Mesendoderm (in vitro differentiated cells): ENCODE data around the gene N4BP2L2.
A peak's percentile ranks its signal among the peaks of the same experiment; 100 is the strongest.

ENCODE experiments used
- DNase-seq: peaks from one replicate; pipeline ENCODE4 v3.0.0; 2013
- H2AK5ac ChIP-seq: 2 replicates; pipeline ENCODE4 v1.6.1; 2013; ENCODE audit warnings: low read length, inconsistent platforms
- H2BK120ac ChIP-seq: 2 replicates; pipeline ENCODE4 v1.6.1; 2013; ENCODE audit warnings: low read depth, mild to moderate bottlenecking, low read length, moderate library complexity, mixed read lengths
- H2BK15ac ChIP-seq: replicated peaks from 2 replicates; pipeline ENCODE4 v1.6.1; 2013; ENCODE audit warnings: low read depth, mild to moderate bottlenecking, moderate library complexity
- H2BK5ac ChIP-seq: 2 replicates; pipeline ENCODE4 v1.6.1; 2013; ENCODE audit warnings: low read length, inconsistent platforms
- H3K18ac ChIP-seq: 2 replicates; pipeline ENCODE4 v1.6.1; 2013; ENCODE audit warnings: mild to moderate bottlenecking, low read length, mixed read lengths
- H3K23ac ChIP-seq: one replicate; pipeline ENCODE4 v1.6.1; 2013; ENCODE audit warnings: low read length
- H3K27ac ChIP-seq: 2 replicates; pipeline ENCODE4 v1.5.1; 2013; ENCODE audit warnings: low read depth, mild to moderate bottlenecking, inconsistent platforms, low read length, moderate library complexity
- H3K27me3 ChIP-seq: 2 replicates; pipeline ENCODE4 v1.6.1; 2013; ENCODE audit warnings: low read length, control low read depth, mild to moderate bottlenecking, inconsistent platforms; ENCODE audit not compliant: insufficient read depth, poor library complexity
- H3K36me3 ChIP-seq: 2 replicates; pipeline ENCODE4 v1.6.1; 2013; ENCODE audit warnings: low read length, inconsistent platforms; ENCODE audit not compliant: control insufficient read depth, insufficient read depth
- H3K4ac ChIP-seq: one replicate; pipeline ENCODE4 v1.6.1; 2013; ENCODE audit warnings: low read depth, mild to moderate bottlenecking, low read length, moderate library complexity
- H3K4me1 ChIP-seq: 2 replicates; pipeline ENCODE4 v1.6.1; 2013; ENCODE audit warnings: low read depth, low read length, inconsistent platforms; ENCODE audit not compliant: control insufficient read depth
- H3K4me2 ChIP-seq: 2 replicates; pipeline ENCODE4 v1.6.1; 2013; ENCODE audit warnings: low read length
- H3K4me3 ChIP-seq: 2 replicates; pipeline ENCODE4 v1.5.1; 2013; ENCODE audit warnings: mild to moderate bottlenecking, low read length
- H3K56ac ChIP-seq: one replicate; pipeline ENCODE4 v1.6.1; 2013; ENCODE audit warnings: low read length
- H3K79me1 ChIP-seq: 2 replicates; pipeline ENCODE4 v1.6.1; 2013; ENCODE audit warnings: low read length, inconsistent platforms
- H3K79me2 ChIP-seq: 2 replicates; pipeline ENCODE4 v1.6.1; 2013; ENCODE audit warnings: mild to moderate bottlenecking, low read length; ENCODE audit not compliant: control insufficient read depth, insufficient read depth
- H3K9ac ChIP-seq: 2 replicates; pipeline ENCODE4 v1.6.1; 2013; ENCODE audit warnings: low read length, inconsistent platforms
- H4K5ac ChIP-seq: one replicate; pipeline ENCODE4 v1.6.1; 2013; ENCODE audit warnings: low read length
- H4K8ac ChIP-seq: one replicate; pipeline ENCODE4 v1.6.1; 2013; ENCODE audit warnings: low read depth, mild to moderate bottlenecking, control low read depth, low read length, moderate library complexity
- WGBS: extraction: QIAGEN DNeasy Blood & Tissue Kit; methylation state at CpG from one replicate; pipeline ENCODE4 v1.1.7; 2013; ENCODE audit warnings: low lambda C conversion rate, missing lambda C conversion rate; ENCODE audit not compliant: insufficient coverage; ENCODE audit errors: extremely low coverage; 5-methylcytosine and 5-hydroxymethylcytosine counted together

The N4BP2L2 gene

GRCh38 chr13:32473650-32474049, 64.9 kb downstream of the N4BP2L2 start:
- H3K4me2 ChIP-seq: no peak overlapping the region
- H3K79me2 ChIP-seq: no peaks in the 10 kb centered on the region
- no CpG with 5 or more reads among the region's 1 CpG for WGBS
- no peak overlapping the region for H3K4me3 ChIP-seq
- no peaks in the 10 kb centered on the region for H3K4me1 ChIP-seq
- H2BK5ac ChIP-seq: no peak overlapping the region
- no peak overlapping the region for H4K5ac ChIP-seq
- H3K23ac ChIP-seq: no peak overlapping the region
- H3K27me3 ChIP-seq: no peaks in the 10 kb centered on the region
- no peak overlapping the region for H3K27ac ChIP-seq
- no peak overlapping the region for H2BK120ac ChIP-seq
- no peak overlapping the region for H3K9ac ChIP-seq
- H4K8ac ChIP-seq: no peak overlapping the region
- H3K36me3 ChIP-seq: no peaks in the 10 kb centered on the region
- no peak overlapping the region for H2AK5ac ChIP-seq
- H3K79me1 ChIP-seq: no peaks in the 10 kb centered on the region
- no peak overlapping the region for H3K56ac ChIP-seq
- H3K4ac ChIP-seq: no peak overlapping the region
- H2BK15ac ChIP-seq: no peak overlapping the region
- H3K18ac ChIP-seq: no peak overlapping the region
- peak; percentile 59 for DNase-seq

DNA sequence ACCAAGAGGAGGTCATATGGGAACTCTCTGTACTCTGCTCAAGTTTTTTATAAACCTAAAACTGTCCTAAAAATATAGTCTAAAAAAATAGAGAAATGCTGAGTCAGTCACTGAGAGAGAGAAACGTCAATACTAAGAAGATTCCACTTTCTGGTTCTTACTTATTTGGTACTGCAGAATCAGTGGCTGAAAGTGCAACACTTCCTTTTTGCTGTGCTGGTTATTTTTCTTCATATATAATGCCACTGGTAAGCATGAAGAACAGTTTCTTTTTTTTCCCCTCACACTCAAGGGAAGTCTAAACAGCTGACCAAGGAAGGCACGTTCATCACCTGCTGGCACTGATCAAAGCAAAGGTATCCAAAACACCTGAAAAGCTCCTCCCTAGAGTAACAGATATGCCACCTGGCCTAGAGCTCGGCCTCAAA, 66.4 kb downstream of the N4BP2L2 start:
- Histone ChIP-seq H3K4me3 (no peak overlapping the region), H4K5ac (no peak overlapping the region), H3K56ac (no peak overlapping the region), H3K9ac (no peak overlapping the region), H2AK5ac (no peak overlapping the region), H3K4me1 (no peaks in the 10 kb centered on the region), H4K8ac (no peak overlapping the region), H3K79me2 (no peaks in the 10 kb centered on the region), H3K4ac (no peak overlapping the region), H3K4me2 (no peak overlapping the region), H2BK15ac (no peak overlapping the region), H3K23ac (no peak overlapping the region), H3K36me3 (no peaks in the 10 kb centered on the region), H2BK120ac (no peak overlapping the region), H3K27ac (no peak overlapping the region), H2BK5ac (no peak overlapping the region), H3K18ac (no peak overlapping the region), H3K79me1 (no peaks in the 10 kb centered on the region), H3K27me3 (no peaks in the 10 kb centered on the region)
- no CpG with 5 or more reads among the region's 3 CpGs for WGBS
- no peak for DNase-seq

DNA sequence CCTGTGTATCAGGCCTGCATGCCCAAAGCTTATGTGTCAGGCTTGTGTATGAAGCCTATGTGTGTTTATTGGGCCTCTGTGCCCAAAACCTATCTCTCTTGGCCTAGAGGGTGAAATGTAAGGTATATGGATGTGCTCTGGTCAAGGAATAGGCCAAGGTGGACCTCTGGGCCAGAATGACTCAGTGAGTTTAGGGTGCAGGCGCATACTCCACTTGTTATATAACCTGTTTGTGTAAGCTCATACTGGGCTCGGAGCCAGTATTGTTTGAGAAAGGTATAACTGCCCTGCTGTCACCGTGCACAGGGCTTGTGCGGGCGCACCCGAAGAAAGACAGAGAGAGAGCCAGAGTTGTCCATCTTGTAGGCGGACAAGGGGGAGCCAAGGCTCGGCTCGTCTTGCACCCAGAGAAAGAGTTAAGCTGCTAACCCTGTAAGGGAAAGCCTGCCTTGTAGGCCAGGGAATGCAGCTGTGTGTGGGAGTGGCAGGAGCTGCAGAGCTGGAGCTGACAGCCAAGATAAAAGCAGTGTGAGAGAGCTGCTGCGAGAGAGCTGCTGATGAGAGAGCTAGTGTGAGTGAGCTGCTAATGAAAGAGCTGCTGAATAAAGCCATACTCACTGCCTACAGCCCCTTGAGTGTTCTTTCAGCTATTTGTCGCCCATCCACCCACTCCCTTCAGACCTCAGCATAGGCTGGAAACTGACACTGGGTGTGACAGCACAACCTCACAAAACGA, 67.2 kb downstream of the N4BP2L2 start:
- Histone ChIP-seq H3K36me3 (no peaks in the 10 kb centered on the region), H3K18ac (no peak overlapping the region), H2BK15ac (no peak overlapping the region), H2BK5ac (no peak overlapping the region), H3K79me1 (no peaks in the 10 kb centered on the region), H3K79me2 (no peaks in the 10 kb centered on the region), H3K56ac (no peak overlapping the region), H4K8ac (no peak overlapping the region), H3K4me2 (no peak overlapping the region), H3K4me1 (no peaks in the 10 kb centered on the region), H3K27me3 (no peaks in the 10 kb centered on the region), H2AK5ac (no peak overlapping the region), H3K27ac (no peak overlapping the region), H3K9ac (no peak overlapping the region), H3K4ac (no peak overlapping the region), H2BK120ac (no peak overlapping the region), H3K23ac (no peak overlapping the region), H4K5ac (no peak overlapping the region), H3K4me3 (no peak overlapping the region)
- no CpG with 5 or more reads among the region's 12 CpGs for WGBS
- no peak for DNase-seq

GRCh38 chr13:32468502-32469142, 70.0 kb downstream of the N4BP2L2 start:
- H3K79me2 ChIP-seq: no peaks in the 10 kb centered on the region
- WGBS: no CpG with 5 or more reads among the region's 6 CpGs
- H2BK15ac ChIP-seq: no peak overlapping the region
- no peak overlapping the region for H3K4me3 ChIP-seq
- no peak overlapping the region for H3K27ac ChIP-seq
- no peak overlapping the region for H3K18ac ChIP-seq
- peak; percentile 16 for DNase-seq
- no peak overlapping the region for H3K4me2 ChIP-seq
- no peak overlapping the region for H2AK5ac ChIP-seq
- no peak overlapping the region for H2BK5ac ChIP-seq
- H3K9ac ChIP-seq: no peak overlapping the region
- H3K79me1 ChIP-seq: no peaks in the 10 kb centered on the region
- no peaks in the 10 kb centered on the region for H3K4me1 ChIP-seq
- H4K5ac ChIP-seq: no peak overlapping the region
- H4K8ac ChIP-seq: no peak overlapping the region
- H3K36me3 ChIP-seq: no peaks in the 10 kb centered on the region
- no peak overlapping the region for H2BK120ac ChIP-seq
- no peak overlapping the region for H3K56ac ChIP-seq
- H3K4ac ChIP-seq: no peak overlapping the region
- H3K27me3 ChIP-seq: no peaks in the 10 kb centered on the region
- no peak overlapping the region for H3K23ac ChIP-seq

- Histone ChIP-seq H3K23ac (no peak overlapping the region), H3K4me1 (no peaks in the 10 kb centered on the region), H3K4ac (no peak overlapping the region), H3K27me3 (no peaks in the 10 kb centered on the region), H3K18ac (no peak overlapping the region), H3K56ac (no peak overlapping the region), H2BK5ac (no peak overlapping the region), H4K8ac (no peak overlapping the region), H3K9ac (no peak overlapping the region), H4K5ac (no peak overlapping the region), H3K4me3 (no peak overlapping the region), H2BK120ac (no peak overlapping the region), H2BK15ac (no peak overlapping the region), H3K4me2 (no peak overlapping the region), H2AK5ac (no peak overlapping the region), H3K27ac (no peak overlapping the region), H3K79me1 (no peaks in the 10 kb centered on the region), H3K36me3 (no peaks in the 10 kb centered on the region), H3K79me2 (no peaks in the 10 kb centered on the region)
- DNase-seq: no peak
- no CpG with 5 or more reads among the region's 2 CpGs for WGBS
Measured at GRCh38 chr13:32456591-32456990, 82.0 kb downstream of the N4BP2L2 start.

- no peak overlapping the region for H3K4me3 ChIP-seq
- no peak overlapping the region for H2BK120ac ChIP-seq
- no CpG with 5 or more reads among the region's 2 CpGs for WGBS
Measured at GRCh38 chr13:32455594-32455903, 83.0 kb downstream of the N4BP2L2 start.

More at GRCh38 chr13:32455594-32455903, 83.0 kb downstream of the N4BP2L2 start:
- DNase-seq: no peak
- Histone ChIP-seq H3K23ac (no peak overlapping the region), H2AK5ac (no peak overlapping the region), H3K18ac (no peak overlapping the region), H3K4me1 (no peaks in the 10 kb centered on the region), H3K79me2 (no peaks in the 10 kb centered on the region), H3K27ac (no peak overlapping the region), H2BK5ac (no peak overlapping the region), H4K8ac (no peak overlapping the region), H2BK15ac (no peak overlapping the region), H3K56ac (no peak overlapping the region), H3K36me3 (no peaks in the 10 kb centered on the region), H3K4ac (no peak overlapping the region), H3K9ac (no peak overlapping the region), H3K27me3 (no peaks in the 10 kb centered on the region), H3K79me1 (no peaks in the 10 kb centered on the region), H4K5ac (no peak overlapping the region), H3K4me2 (no peak overlapping the region)
